GM10266 (cell line): ENCODE measurements around the gene MAD1L1.

ENCODE experiments used
- DNase-seq: peaks from one replicate; pipeline ENCODE4 v3.0.0; 2012; ENCODE audit errors: extremely low spot score
- TF ChIP-seq, protein P1 (sequence below): IDR thresholded peaks from 2 replicates; pipeline ENCODE4 v1.5.1; 2012; ENCODE audit warnings: mild to moderate bottlenecking, low read depth; ENCODE audit not compliant: control insufficient read depth, insufficient read depth; ENCODE audit errors: missing control alignments

The MAD1L1 gene

DNA sequence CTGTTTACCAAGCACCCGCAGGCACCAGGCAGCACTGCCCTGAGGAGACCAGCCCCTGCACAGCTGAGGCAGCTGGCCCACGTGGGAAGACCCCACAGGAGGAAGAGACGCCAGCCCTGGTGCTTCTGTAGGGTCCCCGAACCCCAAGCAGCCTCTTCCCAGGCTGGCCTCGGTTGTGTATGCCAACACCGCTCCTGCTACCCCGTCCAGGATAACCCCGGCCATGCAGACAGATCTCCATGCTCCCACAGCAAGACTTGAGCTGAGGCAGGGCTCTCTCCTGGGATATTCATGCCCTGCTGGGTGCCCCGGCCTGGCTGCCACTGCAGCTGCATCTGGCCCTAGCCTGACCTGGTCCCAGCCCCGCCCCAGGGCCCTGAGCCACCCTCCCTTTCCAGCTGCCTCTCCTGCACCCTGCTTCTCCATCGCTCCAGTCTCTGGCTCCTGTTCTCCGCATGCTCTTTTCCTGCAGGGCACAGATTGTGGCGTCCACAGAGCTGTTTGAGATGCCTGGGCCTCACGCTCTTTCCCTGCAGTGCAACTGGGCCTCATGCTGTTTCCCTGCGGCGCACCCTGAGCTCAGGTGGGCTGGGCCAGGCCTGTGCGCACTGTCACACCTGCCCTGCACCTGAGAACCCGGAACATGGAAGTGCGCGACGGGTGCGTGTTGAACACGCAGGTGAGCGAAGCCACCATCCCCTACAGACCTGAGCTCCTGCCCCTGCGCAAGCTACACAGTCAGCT lies 326.5 kb downstream of the MAD1L1 start:
- no peak for DNase-seq
- TF ChIP-seq, protein P1, sequence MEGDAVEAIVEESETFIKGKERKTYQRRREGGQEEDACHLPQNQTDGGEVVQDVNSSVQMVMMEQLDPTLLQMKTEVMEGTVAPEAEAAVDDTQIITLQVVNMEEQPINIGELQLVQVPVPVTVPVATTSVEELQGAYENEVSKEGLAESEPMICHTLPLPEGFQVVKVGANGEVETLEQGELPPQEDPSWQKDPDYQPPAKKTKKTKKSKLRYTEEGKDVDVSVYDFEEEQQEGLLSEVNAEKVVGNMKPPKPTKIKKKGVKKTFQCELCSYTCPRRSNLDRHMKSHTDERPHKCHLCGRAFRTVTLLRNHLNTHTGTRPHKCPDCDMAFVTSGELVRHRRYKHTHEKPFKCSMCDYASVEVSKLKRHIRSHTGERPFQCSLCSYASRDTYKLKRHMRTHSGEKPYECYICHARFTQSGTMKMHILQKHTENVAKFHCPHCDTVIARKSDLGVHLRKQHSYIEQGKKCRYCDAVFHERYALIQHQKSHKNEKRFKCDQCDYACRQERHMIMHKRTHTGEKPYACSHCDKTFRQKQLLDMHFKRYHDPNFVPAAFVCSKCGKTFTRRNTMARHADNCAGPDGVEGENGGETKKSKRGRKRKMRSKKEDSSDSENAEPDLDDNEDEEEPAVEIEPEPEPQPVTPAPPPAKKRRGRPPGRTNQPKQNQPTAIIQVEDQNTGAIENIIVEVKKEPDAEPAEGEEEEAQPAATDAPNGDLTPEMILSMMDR = no peak

DNA sequence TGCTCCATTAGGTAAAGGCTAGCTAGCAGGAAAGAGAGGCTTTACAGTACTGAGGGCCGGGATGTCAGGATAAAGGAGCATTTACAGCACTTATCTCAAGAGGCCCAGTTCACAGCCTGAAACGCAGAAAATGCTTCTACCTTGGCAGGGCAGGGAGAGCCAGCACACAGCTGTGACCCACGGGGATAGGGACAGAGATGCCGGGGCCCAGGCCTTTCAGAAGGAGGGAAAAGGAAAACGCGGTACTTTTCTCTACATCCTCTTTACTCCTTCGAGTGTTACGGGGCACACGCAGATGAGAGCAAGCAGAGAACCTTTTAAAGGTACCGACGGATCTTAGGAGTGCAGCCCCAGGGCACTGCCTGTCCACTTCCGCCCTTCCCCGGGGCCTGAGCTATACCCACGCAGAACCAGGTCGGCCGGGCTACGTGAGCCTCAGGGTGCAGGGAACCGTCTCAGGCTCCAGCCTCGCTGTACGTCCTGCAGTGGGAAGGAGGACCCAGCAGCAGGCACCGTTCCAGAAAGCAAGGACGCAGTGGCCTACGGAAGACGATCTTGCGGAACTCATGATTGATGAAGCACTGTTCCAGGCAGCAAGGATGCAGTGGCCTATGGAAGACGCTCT lies 330.4 kb downstream of the MAD1L1 start:
- no peak for DNase-seq
- TF ChIP-seq, protein P1 = no peak

DNA sequence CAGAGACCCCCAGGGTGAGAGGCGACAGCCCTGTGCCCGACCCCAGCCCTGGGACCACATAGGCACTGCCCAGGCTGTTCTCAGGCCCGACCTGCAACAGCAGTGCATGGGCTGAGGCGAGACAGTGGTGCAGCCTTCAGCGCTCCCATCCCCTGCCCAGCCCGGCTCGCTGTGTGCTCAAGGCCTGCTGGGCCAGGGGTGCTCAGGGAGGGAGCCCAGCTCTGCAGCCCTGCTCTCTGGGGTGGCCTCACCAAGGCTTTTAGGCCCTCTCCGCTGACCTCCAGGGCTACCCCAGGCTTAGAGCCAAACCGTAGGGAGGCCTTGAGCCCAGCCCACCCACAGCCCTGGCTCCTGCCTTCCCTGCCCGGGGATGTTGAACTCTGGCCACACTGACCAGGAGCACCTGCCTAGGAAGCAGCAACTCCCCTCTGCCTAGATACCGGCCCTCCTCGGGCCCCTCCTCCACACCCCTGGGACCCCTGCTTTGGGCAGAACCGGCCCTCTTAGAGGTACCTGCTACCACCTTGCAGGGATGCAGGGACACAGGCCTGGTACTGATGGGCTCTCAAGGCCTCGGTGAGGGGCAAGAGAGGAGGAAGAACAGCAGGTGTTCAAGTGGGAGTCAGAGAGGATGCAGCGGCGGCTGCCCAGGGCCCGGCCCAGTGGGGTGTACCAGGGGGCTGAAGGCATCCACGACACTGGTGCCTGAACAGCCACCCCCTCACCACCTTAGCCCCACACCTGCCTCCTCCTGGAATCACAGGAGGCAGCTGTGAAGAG lies 331.1 kb downstream of the MAD1L1 start:
- TF ChIP-seq, protein P1 = no peak
- DNase-seq = no peak

DNA sequence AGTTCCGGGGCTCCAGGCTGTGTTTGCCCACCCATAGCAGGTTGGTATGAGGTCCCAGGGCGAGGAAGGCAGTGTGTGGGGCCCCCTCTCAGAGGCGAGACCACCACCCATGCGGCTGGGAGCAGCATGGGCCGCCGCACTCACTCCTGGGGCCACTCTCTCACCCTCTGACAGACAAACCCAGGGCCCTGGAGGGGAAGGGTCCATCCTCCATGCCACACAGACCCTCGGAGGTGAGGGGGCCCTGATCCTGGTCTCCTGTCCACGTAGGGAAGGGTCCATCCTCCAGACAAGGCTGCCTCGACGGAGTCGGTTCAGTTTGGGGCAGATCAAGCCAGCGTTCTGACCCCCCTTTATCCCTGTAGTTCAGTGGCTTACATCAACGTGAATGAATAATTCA lies 331.9 kb downstream of the MAD1L1 start:
- TF ChIP-seq, protein P1 = no peak
- DNase-seq = no peak

DNA sequence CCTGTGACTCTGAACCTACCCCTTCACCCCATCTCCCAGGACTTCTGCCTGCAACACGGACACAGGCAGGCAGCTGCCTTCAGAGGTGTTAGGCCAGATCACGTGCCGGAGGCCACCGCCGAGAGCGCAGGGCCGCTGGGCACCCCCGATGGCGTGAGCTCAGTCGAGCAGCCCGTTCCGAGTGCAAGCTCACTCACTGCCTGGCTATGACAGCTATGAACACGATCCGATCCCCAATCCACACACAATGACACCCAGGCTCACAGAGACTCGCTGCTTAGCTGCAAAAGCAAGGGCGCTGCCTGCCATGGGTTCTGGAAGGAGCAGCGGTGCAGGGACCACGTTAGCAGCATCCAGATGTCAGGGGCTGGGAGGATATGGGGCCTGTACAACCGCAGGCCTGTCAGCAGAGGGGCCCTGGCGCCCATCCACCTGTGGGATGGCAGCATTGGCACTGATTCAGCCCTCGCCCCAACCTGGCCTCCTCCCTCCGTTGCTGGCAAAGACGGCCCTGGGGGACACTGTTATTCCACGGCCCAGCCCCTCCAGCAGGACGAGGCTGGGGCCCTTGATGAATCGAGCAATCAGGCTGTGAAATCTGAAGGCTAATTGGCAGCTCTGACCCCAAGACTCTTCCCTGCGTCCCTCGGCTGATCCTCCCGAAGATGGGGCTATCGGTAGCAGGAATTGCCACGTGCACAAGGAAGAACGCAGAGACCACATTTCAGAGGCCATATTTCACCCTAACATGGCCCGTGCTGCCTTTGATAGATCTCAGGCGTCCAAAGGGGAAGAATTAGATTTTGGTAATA lies 332.6 kb downstream of the MAD1L1 start:
- TF ChIP-seq, protein P1 = no peak
- DNase-seq = no peak

DNA sequence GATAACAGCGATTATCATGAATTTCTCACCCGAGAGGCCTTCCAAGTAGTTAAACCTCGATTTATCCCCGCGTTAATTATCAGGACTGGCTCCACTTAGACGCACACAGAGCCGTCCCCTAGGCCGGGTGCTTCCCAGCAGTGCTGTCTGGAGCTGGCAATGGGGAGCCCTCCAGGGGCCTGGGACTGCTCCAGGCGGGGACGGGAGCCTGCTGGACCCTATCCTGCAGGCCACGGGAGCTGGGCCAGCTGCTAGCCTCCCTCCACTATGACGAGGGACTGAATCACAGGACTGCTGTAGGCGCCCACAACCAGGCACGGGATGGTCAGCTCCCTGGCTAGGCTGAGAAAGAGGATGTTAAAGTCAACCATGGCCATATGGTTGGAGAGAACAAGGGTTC lies 333.5 kb downstream of the MAD1L1 start:
- DNase-seq = no peak

More for the DNA sequence above, 333.5 kb downstream of the MAD1L1 start:
- TF ChIP-seq, protein P1 = no peak
